Thyroid gland (tissue), 4 donors: ENCODE measurements around the gene TMEM151B.

Experiments
- CTCF ChIP-seq, 6 experiments: fragments of 200-600 bp in 3 of 6; fragments of 450-650 bp in 3 of 6; sonication (generic) in 3 of 6; IDR thresholded peaks; one replicate each; pipeline ENCODE4 v1.5.1; 2016 to 2019; ENCODE audit warnings: antibody characterized with exemption in 6 of 6, mild to moderate bottlenecking in 2 of 6, inconsistent platforms in 1 of 6, moderate library complexity in 1 of 6
- POLR2A ChIP-seq, 2 donors: fragments of 450-650 bp; IDR thresholded peaks; one replicate each; pipeline ENCODE4 v1.6.1; 2017; ENCODE audit warnings: antibody characterized with exemption in 2 of 2, mild to moderate bottlenecking in 2 of 2, moderate library complexity in 1 of 2

GRCh38 chr6:44265722-44266233 lies 4.5 kb upstream of the TMEM151B start:
- TF ChIP-seq CTCF (IDR thresholded peaks at IDR 0.05) (no peak), POLR2A (IDR thresholded peaks at IDR 0.05) (no peak)
